ENCODE measurements around the gene RAB25.

- TF ChIP-seq EZH2 (IDR thresholded peaks at IDR 0.05), result no peak
- TF ChIP-seq POLR2AphosphoS5 (IDR thresholded peaks at IDR 0.05; ENCODE audit: borderline replicate concordance, low read depth, low read length), result no peak
Measured at GRCh38 chr1:156090840-156091188, 29.9 kb downstream of the RAB25 start.
